B cell (primary cell): ENCODE results near the gene DCAF15.

Experiments
- EZH2 ChIP-seq: IDR thresholded peaks from 2 replicates; pipeline ENCODE4 v1.6.1; 2012; ENCODE audit warnings: borderline replicate concordance, low read depth, mild to moderate bottlenecking, moderate library complexity, low read length; ENCODE audit not compliant: insufficient read depth, poor library complexity, severe bottlenecking
- TF ChIP-seq, protein P1 (sequence below): fragments of 200-600 bp; IDR thresholded peaks from one replicate; pipeline ENCODE4 v1.8.0; 2022; ENCODE audit warnings: antibody characterized with exemption, mild to moderate bottlenecking

DNA sequence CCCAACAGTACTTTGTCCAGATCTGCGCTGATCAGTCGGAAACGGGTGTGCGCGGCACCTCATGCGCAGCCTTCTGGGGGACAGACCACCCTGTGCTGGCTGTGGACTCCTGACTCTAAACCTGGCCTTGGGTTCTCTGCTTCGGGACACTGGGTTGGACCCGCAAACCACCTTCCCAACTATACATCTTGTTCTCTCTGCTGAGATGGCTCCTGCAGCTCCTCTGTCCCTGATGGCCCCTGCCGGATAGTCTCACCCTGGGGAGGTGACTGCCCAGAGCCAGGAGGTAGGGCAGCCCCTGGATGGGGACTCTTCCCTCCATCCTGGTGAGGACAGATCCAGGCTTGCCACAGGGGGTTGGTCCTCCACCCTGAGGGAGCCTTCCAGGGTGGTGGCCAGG is 30.5 kb downstream of the DCAF15 start:
- TF ChIP-seq, protein P1, sequence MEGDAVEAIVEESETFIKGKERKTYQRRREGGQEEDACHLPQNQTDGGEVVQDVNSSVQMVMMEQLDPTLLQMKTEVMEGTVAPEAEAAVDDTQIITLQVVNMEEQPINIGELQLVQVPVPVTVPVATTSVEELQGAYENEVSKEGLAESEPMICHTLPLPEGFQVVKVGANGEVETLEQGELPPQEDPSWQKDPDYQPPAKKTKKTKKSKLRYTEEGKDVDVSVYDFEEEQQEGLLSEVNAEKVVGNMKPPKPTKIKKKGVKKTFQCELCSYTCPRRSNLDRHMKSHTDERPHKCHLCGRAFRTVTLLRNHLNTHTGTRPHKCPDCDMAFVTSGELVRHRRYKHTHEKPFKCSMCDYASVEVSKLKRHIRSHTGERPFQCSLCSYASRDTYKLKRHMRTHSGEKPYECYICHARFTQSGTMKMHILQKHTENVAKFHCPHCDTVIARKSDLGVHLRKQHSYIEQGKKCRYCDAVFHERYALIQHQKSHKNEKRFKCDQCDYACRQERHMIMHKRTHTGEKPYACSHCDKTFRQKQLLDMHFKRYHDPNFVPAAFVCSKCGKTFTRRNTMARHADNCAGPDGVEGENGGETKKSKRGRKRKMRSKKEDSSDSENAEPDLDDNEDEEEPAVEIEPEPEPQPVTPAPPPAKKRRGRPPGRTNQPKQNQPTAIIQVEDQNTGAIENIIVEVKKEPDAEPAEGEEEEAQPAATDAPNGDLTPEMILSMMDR: no peak
- TF ChIP-seq EZH2: no peak
